RWPE1 (cell line): ENCODE results near the gene GLA.
A peak's percentile ranks its signal among the peaks of the same experiment; 100 is the strongest.

Source experiments
- CTCF ChIA-PET: fragments of 350-600 bp; sonication (Branson Sonifier 250); formaldehyde crosslinking; extraction: SDS; loops from one replicate; lab custom pipeline; 2021; lab: Yijun Ruan, JAX
- POLR2A ChIA-PET: fragments of 400-600 bp; formaldehyde crosslinking; extraction: SDS; loops from one replicate; lab custom pipeline; 2020; ENCODE audit warnings: antibody characterized with exemption; ENCODE audit not compliant: low non-redundant PET; lab: Yijun Ruan, JAX
- DNase-seq: peaks from one replicate; pipeline ENCODE4 v3.0.0; 2012; ENCODE audit warnings: low spot score
- H3K27ac ChIP-seq: fragments of 450-650 bp; 2 replicates; pipeline ENCODE4 v1.5.1; 2017
- CTCF ChIP-seq: fragments of 450-650 bp; conservative IDR thresholded peaks from 2 replicates; pipeline ENCODE4 v1.5.1; 2017; ENCODE audit warnings: low read depth, mild to moderate bottlenecking

The GLA gene

GRCh38 chrX:101357166-101357795 lies 50.4 kb downstream of the GLA start:
- H3K27ac ChIP-seq: no peak overlapping the region
- POLR2A ChIA-PET: no interaction called here
- DNase-seq: no peak
- TF ChIP-seq CTCF: peak; percentile 13; the same call in 1 of the 2 replicates
- CTCF ChIA-PET: no interaction called here

GRCh38 chrX:101349193-101349562 lies 58.5 kb downstream of the GLA start:
- no peak for DNase-seq
- no peak for TF ChIP-seq CTCF
- CTCF ChIA-PET: interaction anchor here (0.6 kb wide), 1 partner anchor 12 kb away, joined by 3 read pairs; no protein-coding TSS in a partner anchor
- POLR2A ChIA-PET: interaction anchor here (1.1 kb wide), 1 partner anchor 41 kb away, joined by 4 read pairs; the partner anchor contains the start of gene RPL36A
- H3K27ac ChIP-seq: peak overlapping the region; percentile 85

GRCh38 chrX:101348452-101349192 lies 59.1 kb downstream of the GLA start, which contains the start of gene TIMM8A:
Gene TIMM8A (minus strand): TSS chrX:101348742. CDS start chrX:101348664, 78 bp downstream.
- ChIA-PET POLR2A (interaction anchor here (1.1 kb wide), 1 partner anchor 42 kb away, joined by 4 read pairs; the partner anchor contains the start of gene RPL36A), CTCF (interaction anchor here (0.6 kb wide), 1 partner anchor 13 kb away, joined by 3 read pairs; no protein-coding TSS in a partner anchor)
- peak; percentile 76 for DNase-seq
- no peak for TF ChIP-seq CTCF
- H3K27ac ChIP-seq: peak within 1 kb of the TSS; percentile 85

GRCh38 chrX:101347859-101348451 lies 59.8 kb downstream of the GLA start:
- POLR2A ChIA-PET: interaction anchor here (1.1 kb wide), 1 partner anchor 42 kb away, joined by 4 read pairs; the partner anchor contains the start of gene RPL36A
- TF ChIP-seq CTCF: no peak
- peak; percentile 13 for DNase-seq
- peak overlapping the region; percentile 85 for H3K27ac ChIP-seq
- CTCF ChIA-PET: no interaction called here
